COLO668 (cell line): ENCODE data around the gene LRRC66.

Source experiments
- DNase-seq: peaks from one replicate; lab custom pipeline; 2025; ENCODE audit not compliant: unreplicated experiment; lab: John Stamatoyannopoulos, UW

The LRRC66 gene

DNA sequence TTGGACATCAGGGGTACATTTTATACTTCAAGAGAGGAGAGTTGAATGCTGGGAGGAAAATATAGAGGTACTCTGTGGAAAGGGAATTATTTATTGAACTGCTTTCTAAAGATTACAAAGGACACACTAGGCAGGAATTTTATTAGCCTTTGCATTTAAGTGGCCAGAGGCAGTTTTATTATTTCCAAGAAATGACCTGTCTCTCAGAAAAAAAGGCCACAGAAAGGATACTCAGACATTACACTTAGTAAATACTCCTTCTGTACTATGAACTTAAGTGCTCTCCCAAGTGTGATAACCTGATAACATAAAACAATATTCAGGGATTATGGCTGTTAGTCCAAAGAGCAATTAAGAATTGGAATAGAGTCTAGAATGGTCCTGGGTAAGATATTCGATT is 7.5 kb downstream of the LRRC66 start:
- no peak for DNase-seq

DNA sequence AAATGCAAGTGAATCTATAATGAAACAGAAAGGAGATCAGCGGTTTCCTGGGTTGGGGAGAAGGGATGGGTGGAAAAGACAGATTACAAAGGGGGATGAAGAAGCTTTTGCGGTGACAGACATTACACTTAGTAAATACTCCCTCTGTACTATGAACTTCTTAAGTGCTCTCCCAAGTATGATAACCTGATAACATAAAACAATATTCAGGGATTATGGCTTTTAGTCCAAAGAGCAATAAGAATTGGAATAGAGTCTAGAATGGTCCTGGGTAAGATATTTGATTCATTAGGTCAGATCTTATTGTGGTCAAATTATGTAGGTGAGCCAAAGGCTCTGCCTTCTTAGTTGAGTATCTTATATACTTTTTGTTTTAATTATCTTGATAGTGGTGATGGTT is 9.2 kb downstream of the LRRC66 start:
- no peak for DNase-seq

DNA sequence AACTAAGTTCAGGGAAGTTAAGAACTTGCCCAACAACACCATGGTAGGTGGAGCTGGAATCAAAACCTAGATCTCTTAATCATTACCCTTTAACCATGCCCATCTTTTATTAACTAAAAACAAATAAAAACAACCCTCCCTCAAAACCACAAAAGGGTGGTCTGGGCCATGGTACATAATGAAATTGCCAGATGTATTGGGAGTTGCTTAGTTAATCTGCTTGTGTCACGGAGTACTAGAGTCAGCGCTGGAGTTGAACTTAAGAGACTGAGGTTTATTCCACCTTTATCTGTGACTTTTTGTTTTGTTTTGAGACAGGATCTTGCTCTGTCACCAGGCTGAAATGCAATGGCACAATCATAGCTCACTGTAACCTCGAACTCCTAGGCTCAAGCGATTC is 13.3 kb downstream of the LRRC66 start:
- no peak for DNase-seq

DNA sequence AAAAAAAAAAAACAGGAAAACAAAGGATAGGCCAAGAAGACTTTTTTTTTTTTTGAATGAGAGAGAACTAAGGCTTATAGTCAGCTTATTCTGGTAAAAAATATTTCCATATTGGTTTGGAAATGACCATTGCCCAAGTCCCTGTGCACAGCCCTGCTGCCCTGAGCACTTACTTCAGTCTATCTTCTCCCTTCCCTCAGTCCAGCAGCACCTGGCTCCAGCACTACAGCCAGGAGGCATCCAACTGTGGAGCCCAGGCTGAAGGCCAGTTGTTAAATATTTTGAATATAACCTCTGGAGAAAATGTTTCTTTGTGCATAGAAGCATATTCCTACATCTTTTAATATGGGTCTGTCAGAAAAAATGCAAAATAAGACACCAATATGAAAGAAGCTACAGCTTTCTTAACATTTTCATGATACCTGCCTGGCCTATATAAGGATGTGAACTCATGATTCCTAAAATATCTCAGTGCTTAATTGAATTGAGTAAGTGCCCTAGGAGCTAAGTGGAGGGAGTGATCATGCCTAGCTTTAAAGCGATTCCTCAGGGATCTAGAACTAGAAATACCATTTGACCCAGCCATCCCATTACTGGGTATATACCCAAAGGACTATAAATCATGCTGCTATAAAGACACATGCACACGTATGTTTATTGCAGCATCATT is 14.4 kb downstream of the LRRC66 start:
- DNase-seq = no peak

DNA sequence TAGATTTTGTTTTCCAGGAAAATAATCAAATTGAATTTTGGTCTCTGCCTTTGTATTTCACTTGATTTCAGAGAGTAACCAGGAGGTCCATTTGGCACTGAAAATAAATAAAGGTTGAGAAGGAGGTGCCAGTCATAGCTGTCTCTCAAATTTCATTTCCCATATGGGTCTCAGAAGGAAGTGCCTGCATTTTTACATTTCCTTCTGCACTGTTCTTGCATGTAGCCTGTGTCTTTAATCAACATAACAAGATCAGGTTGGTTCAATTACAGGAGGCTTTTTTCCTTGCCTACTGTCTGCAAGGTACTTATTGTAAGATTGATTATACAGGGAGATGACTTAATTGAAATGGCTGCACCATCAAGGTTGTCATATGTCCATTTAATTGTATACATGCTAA is 15.7 kb downstream of the LRRC66 start:
- no peak for DNase-seq

DNA sequence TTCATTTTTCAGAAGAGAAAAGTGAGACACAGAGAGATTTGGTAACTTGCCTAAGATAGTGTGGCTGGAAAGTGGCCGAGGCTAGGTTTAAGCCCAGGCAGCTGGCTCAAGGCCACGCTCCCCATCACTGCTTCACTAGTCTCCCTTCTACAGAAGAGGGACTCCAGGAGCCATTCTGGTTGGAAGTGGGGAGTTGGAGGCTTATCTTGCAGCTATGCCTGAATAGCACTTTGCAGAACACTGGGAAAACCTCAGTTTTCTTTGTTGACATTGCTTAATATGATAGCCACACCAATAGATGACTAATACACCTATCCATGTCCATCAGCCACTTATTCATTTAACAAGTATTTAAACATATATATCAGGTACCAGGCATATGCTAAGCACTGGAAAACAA is 18.5 kb downstream of the LRRC66 start:
- no peak for DNase-seq

DNA sequence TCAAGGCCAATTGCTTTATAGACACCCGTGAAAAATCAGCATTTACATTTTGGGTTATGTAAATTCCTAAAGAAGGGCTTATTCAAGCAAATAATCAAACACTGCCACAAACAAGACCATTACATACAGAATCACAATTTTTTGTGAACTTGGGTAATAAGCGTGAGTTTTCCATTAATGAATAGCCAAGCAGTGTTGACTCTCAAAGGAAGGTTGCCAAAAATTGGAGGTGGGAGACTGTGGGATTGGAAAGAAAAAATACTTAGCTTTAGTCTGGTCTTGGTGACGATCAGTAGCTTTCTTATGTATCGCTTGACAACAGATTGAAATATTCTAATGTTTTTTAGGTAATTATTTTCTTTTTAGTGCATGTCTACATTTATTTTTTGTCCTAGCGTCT is 20.9 kb downstream of the LRRC66 start:
- DNase-seq = no peak

DNA sequence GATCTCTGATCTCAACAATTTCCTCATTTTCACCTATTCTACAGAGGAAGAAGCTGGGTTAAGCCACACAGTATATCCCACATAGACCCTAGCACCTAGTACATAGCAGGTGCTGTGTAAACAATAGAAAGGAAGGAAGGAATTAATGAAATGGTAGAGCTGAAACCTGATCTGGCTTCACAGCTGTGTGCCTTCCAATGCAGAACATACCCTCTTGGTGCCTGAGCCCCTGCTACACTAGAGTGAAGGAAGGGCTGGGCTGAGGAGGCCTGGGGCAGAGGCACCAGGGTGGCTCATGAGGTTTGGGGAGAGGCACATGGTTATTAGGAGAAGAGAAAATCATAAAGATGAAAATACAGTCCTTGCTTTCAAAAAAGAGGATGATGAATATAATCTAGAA is 21.3 kb downstream of the LRRC66 start:
- no peak for DNase-seq

DNA sequence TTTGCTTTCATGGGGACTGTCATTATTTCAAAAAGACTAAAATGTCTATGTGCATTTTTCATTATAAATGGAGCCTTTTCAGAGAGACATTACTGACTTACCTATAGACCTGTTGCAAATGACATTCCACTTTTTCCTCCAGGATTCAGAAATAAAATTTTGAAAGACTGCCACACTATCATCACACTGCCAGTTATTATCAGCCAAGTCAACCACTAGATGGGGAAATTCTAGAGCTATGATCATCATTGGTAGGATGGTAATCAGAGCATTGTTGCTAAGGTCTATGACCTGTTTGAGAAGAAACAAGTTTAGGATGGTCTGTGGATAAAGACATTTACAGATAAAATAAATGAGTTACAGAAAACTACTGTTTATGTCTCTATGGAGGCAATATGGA is 22.5 kb downstream of the LRRC66 start:
- DNase-seq = no peak

DNA sequence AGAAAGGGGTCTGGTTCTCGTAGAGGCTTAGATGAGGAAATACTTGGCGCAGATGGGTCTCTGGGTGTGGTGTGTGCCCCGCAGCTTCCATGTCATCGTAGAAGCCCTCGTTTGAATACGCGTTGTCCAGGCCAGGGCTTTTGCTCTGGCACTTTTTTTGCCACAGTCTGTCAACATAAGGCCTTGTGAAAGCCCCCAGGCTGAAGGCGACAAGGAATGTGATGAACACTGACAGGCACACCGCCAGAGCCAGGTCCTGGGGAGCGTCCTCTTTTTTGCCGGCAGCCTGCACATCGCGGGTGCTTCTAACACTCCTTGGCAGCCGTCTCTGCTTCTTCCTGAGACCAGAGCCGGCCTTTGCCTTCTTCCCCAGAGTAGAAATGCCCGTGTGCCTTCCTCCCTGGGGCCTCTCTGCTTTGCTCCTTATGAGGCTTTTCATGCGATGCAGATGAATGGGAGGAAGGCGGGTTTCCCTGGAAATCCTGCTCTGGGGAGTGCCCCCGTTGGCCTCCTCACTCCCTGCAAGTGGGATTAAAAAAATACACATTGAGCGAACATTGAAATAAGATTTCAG is 24.4 kb downstream of the LRRC66 start:
- DNase-seq = no peak

DNA sequence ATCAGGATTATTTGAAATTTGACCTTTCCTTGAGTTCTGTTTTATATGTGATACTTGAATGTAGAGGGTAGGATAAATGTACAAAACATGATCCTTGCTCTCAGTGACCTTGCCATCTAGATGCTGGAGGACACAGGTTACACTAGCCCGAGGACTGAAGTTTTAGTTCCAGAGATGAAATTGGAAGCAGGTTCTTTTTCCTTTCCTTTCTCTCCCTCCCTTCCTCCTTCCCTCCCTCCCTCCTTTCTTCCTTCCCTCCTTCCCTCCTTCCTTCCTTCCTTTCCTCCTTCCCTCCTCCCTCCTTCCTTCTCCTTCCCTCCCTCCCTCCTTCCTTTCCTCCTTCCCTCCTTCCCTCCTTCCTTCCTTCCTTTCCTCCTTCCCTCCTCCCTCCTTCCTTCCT is 54.3 kb downstream of the LRRC66 start:
- DNase-seq = no peak

DNA sequence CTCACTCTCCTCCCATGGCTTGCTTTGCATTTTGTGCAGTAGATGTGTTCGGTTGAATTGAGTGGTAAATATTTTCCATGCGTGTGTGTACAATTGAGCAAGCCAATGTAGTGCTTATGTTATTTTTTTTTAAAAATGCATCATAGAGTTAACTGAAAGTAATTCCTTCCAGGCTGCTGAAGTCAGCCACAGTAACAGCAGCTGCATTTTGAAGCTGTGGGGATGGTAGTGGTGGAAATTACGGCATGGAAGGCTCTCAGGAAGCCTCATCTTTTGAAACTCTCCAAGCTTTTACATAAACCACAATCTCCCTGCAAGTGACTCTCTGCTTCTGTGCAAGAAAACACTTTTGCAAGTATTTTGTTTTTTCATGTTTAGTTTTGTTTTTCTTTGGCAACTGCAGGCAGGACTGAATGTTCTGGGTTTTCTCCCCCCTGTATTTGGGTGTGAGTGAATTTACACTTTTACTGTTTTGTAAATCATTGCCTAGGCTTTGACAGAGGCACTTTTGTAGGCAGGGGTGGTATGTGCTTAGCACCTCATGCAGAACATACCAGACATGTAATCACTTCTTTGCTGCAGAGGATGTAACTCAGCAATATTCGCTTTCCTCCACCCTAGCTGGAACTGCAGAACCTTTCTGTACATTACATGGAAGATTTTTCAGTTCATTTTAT is 56.2 kb downstream of the LRRC66 start:
- no peak for DNase-seq

DNA sequence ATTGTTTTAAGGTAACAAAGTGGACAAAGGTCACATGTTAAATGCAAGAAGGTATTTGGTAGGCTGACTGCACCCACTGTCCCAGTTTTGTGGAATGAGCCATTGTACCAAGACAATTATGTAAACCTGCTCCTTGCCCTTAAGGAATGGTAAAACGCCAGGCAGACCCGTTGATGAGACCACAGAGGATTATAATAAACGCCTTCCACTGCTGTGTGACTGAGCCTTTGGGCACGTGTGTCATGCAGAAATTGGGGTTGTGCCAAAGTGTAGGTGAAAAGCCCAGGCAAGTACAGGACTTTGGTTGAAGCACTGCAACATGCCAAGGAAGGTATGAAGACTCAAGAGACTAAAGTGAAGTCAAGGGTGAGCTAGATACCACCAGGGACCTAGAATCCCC is 59.7 kb downstream of the LRRC66 start:
- no peak for DNase-seq

DNA sequence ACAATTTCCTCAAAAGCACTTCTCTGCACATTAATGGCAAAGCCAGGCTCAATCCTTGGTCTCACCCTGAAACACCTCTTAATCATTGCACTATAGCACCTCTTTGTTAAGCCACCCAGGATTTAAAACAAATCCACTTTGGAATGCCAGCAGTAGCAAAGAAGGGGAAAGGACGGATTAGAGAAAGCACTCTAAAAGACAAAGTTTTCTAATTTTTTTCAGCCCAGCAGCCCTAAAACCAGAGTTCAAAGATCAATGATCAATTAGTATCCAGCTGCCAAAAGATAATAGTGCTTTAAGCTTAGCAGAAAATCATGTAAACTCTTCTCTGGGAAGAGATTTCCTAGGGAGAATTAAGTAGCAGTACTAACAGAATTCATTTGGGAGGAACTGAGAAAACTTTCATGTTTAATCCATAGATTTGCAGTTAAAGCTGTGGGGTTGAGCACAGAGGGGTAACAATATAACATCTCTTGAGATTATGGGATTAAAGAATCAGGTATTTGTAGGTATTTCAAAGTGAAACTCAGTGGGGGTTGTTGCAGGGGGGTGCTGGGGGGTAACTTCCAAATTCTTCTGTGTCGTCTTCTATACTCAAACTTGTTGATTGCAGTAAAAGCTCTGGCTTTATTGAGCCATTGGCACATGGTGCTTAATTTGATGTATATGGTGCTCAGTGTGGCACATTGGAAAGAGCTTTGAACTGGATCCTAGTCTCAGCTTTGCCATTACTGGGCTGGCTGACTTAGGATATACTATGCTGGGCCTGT is 61.8 kb downstream of the LRRC66 start:
- DNase-seq = no peak
